ENCODE results near the gene CUEDC1. TPM values are rescaled to one million over a fixed set of nuclear protein-coding genes. Genes with fewer than 3 reads are reported as not detected.

Gene CUEDC1
- total and polyA plus RNA-seq, 2 of the 4 experiments (the other 2 are of a cell fraction), result 4.1 to 21.2 TPM

GRCh38 chr17:57830880-57831279, 124.3 kb downstream of the CUEDC1 start:
- no peak overlapping the region for H2AK5ac ChIP-seq (ENCODE audit: low read depth, low read length)
- H3K4me1 ChIP-seq (ENCODE audit: control insufficient read depth, insufficient read depth, low read length), result 0 out of 2 replicates have a peak, but pooled peaks cover 2% of the 10 kb centered on the region
- TF ChIP-seq CEBPB (IDR thresholded peaks at IDR 0.05; ENCODE audit: low read depth, low read length) (no peak), MXI1 (IDR thresholded peaks at IDR 0.05; ENCODE audit: borderline replicate concordance, low read depth, low read length) (no peak), CTCF (conservative IDR thresholded peaks at IDR 0.05; ENCODE audit: low read depth, low read length) (no peak), RAD21 (IDR thresholded peaks at IDR 0.05; ENCODE audit: low read length) (no peak), ELK1 (IDR thresholded peaks at IDR 0.05; ENCODE audit: borderline replicate concordance, low read depth, low read length) (no peak), FOS (IDR thresholded peaks at IDR 0.05; ENCODE audit: low read depth, low read length) (no peak), POLR2A (IDR thresholded peaks at IDR 0.05; ENCODE audit: low read depth, low read length) (no peak), USF2 (IDR thresholded peaks at IDR 0.05; ENCODE audit: low read depth, low read length) (no peak), BHLHE40 (IDR thresholded peaks at IDR 0.05; ENCODE audit: low read depth, low read length) (no peak), SMC3 (IDR thresholded peaks at IDR 0.05; ENCODE audit: low read depth, low read length) (no peak), RCOR1 (IDR thresholded peaks at IDR 0.05; ENCODE audit: insufficient replicate concordance, low read length) (no peak), NFE2L2 (IDR thresholded peaks at IDR 0.05; ENCODE audit: low read depth, low read length) (no peak), MAZ (IDR thresholded peaks at IDR 0.05; ENCODE audit: borderline replicate concordance, low read depth, low read length) (no peak), RFX5 (IDR thresholded peaks at IDR 0.05; ENCODE audit: low read depth, low read length) (no peak), MAFK (IDR thresholded peaks at IDR 0.05; ENCODE audit: low read depth, low read length) (no peak), CHD1 (IDR thresholded peaks at IDR 0.05; ENCODE audit: low read depth, low read length) (no peak)
- dilution Hi-C loops (cut with HindIII; ENCODE audit: low sequenced_read_pairs, unreplicated experiment) (no loop called here), in situ Hi-C loops (cut with MboI; ENCODE audit: low sequenced_read_pairs) (loop anchor here (5.0 kb wide), 1 partner anchor 704 kb away; no protein-coding TSS in a partner anchor), intact Hi-C loops (cut with micrococcal nuclease) (no loop called here)
- no peak overlapping the region for H2AFZ ChIP-seq (replicated peaks; ENCODE audit: low read length, poor library complexity)
- no peaks in the 10 kb centered on the region for H3K27me3 ChIP-seq (ENCODE audit: control insufficient read depth, insufficient read depth, low read length)
- no peak overlapping the region for H3K4me3 ChIP-seq (ENCODE audit: insufficient read depth, low read depth, low read length)
- H4K91ac ChIP-seq (ENCODE audit: insufficient read depth, low read depth, low read length), result no peak overlapping the region
- no peak overlapping the region for H3K4ac ChIP-seq (ENCODE audit: low read depth, low read length)
- H3K9ac ChIP-seq (ENCODE audit: low read depth, low read length), result no peak overlapping the region
- no peak overlapping the region for H3K14ac ChIP-seq (replicated peaks; ENCODE audit: low read depth, low read length)
- no peaks in the 10 kb centered on the region for H3K9me3 ChIP-seq (ENCODE audit: control insufficient read depth, insufficient read depth, low read length)
- no peak overlapping the region for H3K27ac ChIP-seq (ENCODE audit: insufficient read depth, low read length)
- H2BK120ac ChIP-seq (ENCODE audit: low read depth, low read length), result no peak overlapping the region
- ChIA-PET CTCF (no interaction called here), POLR2A (ENCODE audit: unreplicated experiment) (no interaction called here)
- no peak overlapping the region for H2BK20ac ChIP-seq (ENCODE audit: low read depth, low read length)
- no peak overlapping the region for H2BK15ac ChIP-seq (ENCODE audit: low read depth, low read length)
- no peak overlapping the region for H3K56ac ChIP-seq (ENCODE audit: extremely low read depth, insufficient read depth, low read length)
- H2AK9ac ChIP-seq (replicated peaks; ENCODE audit: low read depth, low read length, poor library complexity), result peak overlapping the region; percentile 7
- no peak overlapping the region for H3K23ac ChIP-seq (ENCODE audit: low read depth, low read length)
- ATAC-seq (ENCODE audit: low read depth), result no peak
- no peak overlapping the region for H3K4me2 ChIP-seq (ENCODE audit: low read depth, low read length)
- no peaks in the 10 kb centered on the region for H3K36me3 ChIP-seq (ENCODE audit: control insufficient read depth, insufficient read depth, low read length)
- no peaks in the 10 kb centered on the region; the same call in 1 of the 2 replicates for H4K20me1 ChIP-seq (ENCODE audit: insufficient read depth, low read length)
- no TSS peak for BruUV-seq (replicated peaks)
- H4K5ac ChIP-seq (ENCODE audit: low read depth, low read length), result no peak overlapping the region
- no peaks in the 10 kb centered on the region for H3K9me1 ChIP-seq (ENCODE audit: insufficient read depth, low read length)
- no peak for DNase-seq
- no peak overlapping the region for H3K18ac ChIP-seq (ENCODE audit: low read depth, low read length)
- H4K8ac ChIP-seq (ENCODE audit: low read depth in 2 of 2, low read length in 2 of 2), result no peak overlapping the region
- H2BK5ac ChIP-seq (ENCODE audit: low read depth, low read length, poor library complexity, severe bottlenecking), result no peak overlapping the region
- H3K79me1 ChIP-seq (ENCODE audit: low read depth in 1 of 2, low read length in 2 of 2), result no peaks in the 10 kb centered on the region
- WGBS, 2 experiments (ENCODE audit: extremely low coverage in 2 of 2, insufficient read length in 1 of 2), result 74% methylated on average over 4 of the region's 7 CpGs; no CpG with 5 or more reads in 1 of the 2 experiments

Data from IMR-90 (cell line).